Hematopoietic multipotent progenitor cell (in vitro differentiated cells): ENCODE data around the gene PLA2G6. TPM values are rescaled to one million over a fixed set of nuclear protein-coding genes. Genes with fewer than 3 reads are reported as not detected.
"Not testable (repeated sequence)": the region's sequence is repeated elsewhere in the genome, so short reads cannot be mapped to it uniquely, and the experiment has no call there.

ENCODE experiments used
- DNase-seq, 3 donors: peaks; one replicate each; pipeline ENCODE4 v3.0.0-alpha.2; 2011 to 2015; ENCODE audit warnings: low read depth in 2 of 3, low spot score in 2 of 3
- total RNA-seq: library from RNA; depleted of rRNA; stranded (reverse); fragments of >200 nt; gene quantifications from one replicate; pipeline ENCODE4 v1.2.3, GENCODE V29; 2012

PLA2G6 gene
- total RNA-seq, 1 donor, result 143 TPM

DNA sequence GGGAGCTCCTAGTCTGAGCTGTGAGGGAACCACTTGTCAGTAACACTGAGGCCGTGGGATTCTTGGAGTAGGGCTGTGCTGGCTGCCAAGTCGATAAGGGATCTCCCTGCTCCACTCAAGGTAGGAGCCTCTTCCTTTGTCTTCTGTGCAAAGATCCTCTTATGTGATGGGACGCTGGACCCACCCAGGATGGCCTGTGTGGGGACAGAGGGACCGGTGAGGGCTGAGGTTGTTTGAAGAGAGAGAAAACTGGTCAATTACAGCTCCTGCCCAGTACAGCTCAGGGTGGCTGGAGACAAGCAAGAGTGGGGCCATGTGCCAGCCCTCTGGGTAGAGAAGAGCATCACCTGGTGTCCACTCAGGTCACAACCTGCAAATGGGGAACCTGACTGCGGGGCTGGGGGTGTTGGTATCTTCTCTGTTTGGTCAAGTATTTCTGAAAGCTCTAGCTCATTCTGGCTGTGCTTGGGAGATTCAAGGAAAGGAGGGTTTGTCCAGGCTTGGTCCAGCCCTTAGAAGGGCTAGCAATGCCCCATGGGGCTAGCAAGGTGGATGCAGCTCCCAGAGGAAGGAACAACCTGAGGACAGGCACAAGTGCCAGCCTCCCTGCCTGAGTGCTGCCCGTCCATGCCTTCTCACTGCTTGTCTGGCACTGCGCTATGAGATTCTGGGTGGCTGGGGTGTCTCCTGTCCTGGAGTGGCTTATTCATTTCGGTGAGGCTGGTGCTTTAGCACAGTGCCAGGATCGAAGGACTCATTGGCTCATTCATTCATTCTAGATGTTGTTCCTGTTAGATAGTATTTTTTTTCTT, 43.5 kb downstream of the PLA2G6 start:
- DNase-seq, result no peak

DNA sequence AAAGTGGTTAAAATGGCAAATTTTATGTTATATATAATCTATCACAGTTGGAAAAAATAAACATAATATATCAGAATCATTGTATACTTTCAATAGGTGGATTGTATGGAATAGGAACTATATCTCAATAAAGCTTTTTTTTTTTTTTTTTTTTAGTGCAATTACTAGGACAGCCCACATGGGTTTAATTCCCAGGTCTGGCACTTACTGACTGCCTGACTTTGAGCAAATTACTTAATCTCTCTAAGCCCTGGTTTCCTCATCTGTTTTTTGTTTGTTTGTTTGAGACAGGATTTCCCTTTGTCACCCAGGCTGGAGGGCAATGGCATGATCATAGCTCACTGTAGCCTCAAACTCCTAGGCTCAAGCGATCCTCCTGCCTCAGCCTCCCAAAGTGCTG, 45.0 kb downstream of the PLA2G6 start:
- no peak for DNase-seq

DNA sequence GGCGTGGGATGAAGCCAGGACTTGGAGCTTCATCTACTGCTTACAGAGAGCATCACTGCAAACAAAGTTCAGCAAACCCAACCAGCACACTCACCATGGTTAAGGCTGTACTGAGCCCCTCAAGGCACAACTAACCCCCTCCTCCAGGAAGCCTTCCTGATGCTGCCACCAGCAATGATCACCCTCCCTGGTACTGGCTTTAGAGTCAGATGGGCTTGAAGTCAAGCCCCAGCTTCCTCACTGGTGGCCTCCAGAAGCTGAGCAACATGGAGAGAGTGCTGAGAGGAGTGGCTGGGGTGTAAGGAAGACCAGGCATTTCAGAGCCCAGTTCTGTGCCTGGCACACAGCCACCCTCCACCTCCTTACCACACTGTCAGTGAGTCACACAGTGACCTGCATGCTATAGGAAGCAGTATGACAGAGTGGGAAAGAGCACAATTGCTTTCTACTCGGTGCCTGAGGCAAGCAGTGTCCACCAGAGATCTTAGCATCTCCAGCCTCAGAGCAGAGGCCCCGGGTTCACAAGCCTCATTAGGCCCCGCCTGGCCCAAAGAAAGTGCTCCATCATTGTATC, 46.4 kb downstream of the PLA2G6 start:
- DNase-seq, result no peak

GRCh38 chr22:38133331-38133730, 48.3 kb downstream of the PLA2G6 start:
- no peak for DNase-seq

GRCh38 chr22:38132794-38133193, 48.8 kb downstream of the PLA2G6 start:
- no peak for DNase-seq

GRCh38 chr22:38132136-38132535, 49.5 kb downstream of the PLA2G6 start:
- DNase-seq, result no peak

GRCh38 chr22:38131399-38131798, 50.2 kb downstream of the PLA2G6 start:
- no peak for DNase-seq

GRCh38 chr22:38129856-38130255, 51.8 kb downstream of the PLA2G6 start:
- DNase-seq, result no peak

DNA sequence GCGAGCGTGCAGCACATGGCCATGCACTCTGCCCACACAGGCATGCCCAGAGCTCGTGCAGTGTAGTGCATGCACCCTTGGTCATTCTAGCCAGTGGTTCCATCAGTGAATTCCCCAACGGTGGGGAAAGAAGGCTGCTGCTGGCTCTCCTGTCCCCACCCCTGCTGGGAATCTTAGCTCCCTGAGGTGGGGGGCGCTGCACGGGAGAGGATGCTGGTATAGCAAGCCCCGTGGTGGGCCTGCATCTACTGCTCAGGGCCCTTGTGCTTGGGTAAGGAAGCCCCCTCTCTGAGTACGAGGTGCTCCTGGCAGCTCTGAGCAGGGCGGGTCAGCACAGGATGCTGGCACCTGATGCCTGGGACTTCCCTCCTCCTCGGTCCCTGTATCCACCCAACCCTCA, 52.6 kb downstream of the PLA2G6 start:
- no peak for DNase-seq

DNA sequence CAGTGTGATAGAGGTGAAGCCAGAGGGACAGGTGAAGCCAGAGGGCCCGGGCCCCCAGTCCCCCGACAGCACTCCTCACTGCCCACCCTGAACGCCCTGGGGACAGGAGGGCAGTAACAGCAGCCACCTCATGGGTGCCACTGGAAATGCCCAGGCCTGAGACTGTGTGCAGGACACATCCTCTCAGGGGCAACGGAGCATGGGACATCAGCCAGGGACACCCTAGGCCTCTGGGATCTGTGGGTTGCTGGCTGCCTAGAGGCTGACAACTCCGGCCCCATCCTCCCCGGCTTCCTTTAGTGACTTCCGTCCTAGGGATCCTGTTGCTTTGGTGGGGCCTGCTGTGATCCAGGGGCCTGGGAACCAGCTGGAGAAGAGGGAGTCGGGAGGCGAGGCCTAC, 53.8 kb downstream of the PLA2G6 start:
- no peak for DNase-seq

DNA sequence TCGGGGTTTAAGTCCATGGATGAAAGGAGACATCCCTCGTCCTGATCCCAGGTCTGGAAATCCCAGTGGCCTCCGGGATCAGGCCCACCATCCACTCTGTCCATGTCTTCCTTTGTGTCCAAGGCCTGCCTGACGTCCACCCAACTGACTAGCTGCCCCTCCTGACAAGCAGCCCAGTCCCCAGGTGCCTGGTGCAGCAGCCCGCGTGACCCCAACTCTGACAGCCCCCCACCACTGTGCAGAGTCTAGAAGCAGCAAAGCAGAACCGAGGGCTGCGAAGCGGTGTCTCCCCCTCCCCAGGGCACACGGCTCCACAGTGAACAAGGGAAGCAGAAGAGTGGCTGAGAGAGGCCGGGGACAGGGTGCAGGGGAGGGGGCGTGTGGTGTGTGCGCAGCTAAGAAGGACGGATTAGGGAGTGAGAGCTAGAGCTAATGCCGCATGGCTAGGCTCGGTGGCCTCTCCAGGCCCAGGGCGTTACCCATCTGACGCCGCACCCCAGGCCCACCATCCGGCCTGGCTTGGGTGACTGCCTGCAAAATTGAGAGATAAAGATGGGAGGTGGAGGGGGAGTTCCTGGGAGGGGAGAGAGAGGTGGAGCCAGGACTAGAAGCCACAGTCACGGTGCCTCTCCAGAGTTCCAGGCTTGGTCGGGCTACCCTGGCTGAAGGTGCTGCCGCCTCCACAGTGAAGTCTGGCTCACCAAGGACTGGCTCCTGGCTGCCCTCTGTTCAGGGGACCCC, 54.5 kb downstream of the PLA2G6 start:
- no peak for DNase-seq

GRCh38 chr22:38125751-38126201, 55.9 kb downstream of the PLA2G6 start:
- DNase-seq, result no peak

DNA sequence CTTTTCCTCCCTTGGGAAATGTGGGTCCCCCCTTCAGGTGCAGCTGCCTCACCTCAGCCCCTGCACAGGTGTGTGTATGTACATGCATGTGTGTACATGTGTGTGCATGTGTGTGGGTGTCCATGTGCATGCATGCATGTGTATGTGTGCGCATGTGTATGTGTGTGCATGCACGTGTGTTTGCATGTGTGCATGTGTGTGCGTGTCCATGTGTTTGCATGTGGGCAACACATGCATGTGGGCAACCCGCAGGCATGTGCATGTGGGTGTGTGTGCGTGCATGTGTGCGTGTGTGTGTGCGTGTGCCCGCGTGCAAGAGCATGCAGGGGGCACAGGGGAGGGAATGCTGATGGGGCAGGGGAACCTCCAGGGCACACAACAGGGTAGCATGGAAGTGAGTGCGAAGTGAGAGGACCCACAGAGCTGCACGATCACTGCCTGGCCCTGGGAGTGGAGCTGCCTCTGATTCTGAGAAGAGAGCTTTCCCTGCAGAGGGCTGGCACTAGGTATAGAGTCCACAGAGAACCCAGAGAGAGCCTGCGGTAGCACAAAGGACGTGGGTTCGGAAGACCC, 56.5 kb downstream of the PLA2G6 start:
- no peak for DNase-seq

DNA sequence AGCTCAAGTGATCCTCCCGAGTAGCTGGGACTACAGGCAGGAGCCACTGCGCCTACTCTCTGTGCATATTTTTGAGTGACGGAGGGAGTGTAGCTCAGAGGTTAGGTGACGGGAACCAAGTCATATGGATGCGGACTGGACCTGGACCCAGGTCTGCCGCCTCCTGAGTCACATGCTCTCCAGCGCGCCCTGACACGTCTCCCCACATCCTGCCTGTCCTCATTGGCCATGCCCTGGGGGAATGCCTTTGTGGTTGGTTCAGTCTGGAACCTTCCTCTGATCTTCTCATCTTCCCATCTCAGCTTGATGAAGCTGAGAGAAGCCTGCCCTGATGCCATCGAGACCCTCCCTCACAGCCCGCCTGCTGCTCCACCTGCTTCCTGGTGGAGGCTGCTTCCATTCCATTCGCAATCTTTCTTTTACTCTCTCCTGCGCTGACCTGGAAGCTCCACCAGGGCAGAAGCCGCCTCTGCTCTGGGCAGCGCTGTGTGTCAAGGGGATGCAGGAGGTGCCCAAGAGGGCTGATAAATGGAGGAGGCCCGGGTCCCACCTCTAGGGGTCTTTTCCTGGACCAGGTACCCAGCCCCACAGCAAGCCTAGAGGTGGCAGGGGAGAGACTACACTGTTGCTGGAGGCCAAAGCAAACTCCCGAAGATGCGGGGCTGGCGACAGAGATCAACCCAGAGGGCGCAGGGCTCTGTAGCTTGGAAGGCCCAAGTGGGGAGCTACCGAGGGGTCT, 57.2 kb downstream of the PLA2G6 start:
- DNase-seq, result no peak

GRCh38 chr22:38122616-38123015, 59.0 kb downstream of the PLA2G6 start:
- DNase-seq, result no peak

DNA sequence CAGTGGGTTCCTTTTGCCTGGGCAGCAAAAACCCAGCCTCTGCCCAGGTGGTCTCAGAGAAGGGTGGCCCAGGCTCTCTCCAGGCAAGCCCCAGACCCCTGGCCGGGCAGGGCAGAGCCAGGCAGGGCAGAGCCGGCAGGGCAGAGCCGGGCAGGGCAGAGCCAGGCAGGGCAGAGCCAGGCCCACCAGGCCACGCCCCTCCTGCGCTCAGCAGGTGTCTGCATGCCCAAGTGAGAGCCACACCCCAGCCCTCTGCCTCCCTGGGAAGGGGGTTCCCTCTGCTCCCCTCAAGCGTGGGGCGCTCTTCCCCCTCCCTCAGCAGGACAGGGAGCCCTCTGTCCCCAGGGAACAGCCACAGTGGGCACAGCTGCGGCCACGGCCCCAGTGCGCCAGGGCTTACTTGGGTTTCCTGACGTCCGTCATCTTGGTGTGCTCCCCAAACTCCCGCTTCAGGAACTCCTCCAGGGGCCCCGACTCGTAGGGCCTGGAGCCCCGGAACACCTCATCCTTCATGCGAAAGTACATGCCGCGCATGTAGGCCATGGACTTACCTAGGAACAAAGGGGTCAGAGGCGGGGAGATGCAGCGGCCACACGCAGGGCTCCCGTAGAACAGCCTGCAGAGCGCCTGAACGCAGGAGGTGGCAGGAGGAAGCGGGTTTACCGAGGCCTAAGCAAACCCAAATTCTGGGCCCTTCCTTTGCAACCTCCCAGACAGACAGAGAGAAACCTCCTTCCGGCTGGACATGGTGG, 61.1 kb downstream of the PLA2G6 start:
- DNase-seq, result no peak

GRCh38 chr22:38118747-38119146, 62.9 kb downstream of the PLA2G6 start:
- not testable (repeated sequence) for DNase-seq

- DNase-seq, result no peak
Measured at GRCh38 chr22:38118182-38118581, 63.4 kb downstream of the PLA2G6 start.

GRCh38 chr22:38117556-38117955, 64.1 kb downstream of the PLA2G6 start:
- not testable (repeated sequence) for DNase-seq
